ENCODE measurements around the gene MTMR4.
A peak's percentile ranks its signal among the peaks of the same experiment; 100 is the strongest.
"Not testable (repeated sequence)": the region's sequence is repeated elsewhere in the genome, so short reads cannot be mapped to it uniquely, and the experiment has no call there.

The MTMR4 gene

DNA sequence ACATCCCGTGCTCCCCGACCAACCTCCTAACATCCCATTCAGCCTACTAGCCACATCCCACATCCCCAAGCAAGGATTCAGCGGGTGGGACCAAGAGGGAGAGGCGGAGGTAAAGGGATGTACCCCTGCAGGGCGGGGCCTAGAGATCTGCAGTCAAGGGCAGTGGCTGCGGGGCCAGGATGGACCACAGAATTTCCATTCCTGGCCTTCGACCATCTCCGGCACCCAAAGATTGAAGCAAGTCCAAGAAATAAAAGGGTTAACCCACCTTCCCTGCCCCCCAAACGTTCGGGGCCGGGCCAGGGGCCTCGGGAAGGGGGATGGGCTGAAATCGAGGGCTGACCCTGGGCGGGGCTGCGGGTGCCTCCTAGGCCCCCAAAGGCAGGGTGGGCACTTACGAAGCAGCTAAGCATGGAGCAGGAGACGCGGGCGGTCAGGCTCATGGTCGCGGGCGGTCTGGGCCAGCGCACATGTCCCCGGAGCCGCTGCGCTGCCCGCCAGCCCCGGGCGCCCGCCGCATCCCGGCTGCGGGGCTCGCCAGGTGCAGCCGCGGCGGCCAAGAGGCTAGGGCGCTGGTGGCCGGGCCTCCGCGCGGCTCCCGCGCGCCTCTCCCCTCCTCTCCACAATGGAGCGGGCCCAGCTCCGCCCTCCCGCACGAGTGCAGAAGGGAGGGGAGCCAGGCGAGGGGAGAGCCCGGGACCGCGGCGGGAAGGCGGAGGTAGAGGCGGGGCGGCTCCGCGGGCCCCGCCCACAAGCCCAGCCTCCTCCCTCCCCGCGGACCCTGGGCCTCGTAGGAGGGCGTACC, at the start of gene MTMR4:
TSS of gene MTMR4 (minus strand) at position 674 of the 805 bp plus-strand sequence. CDS start at position 443, 231 bp downstream.
- peak; percentile 21 to 77 (median 58) for DNase-seq

DNA sequence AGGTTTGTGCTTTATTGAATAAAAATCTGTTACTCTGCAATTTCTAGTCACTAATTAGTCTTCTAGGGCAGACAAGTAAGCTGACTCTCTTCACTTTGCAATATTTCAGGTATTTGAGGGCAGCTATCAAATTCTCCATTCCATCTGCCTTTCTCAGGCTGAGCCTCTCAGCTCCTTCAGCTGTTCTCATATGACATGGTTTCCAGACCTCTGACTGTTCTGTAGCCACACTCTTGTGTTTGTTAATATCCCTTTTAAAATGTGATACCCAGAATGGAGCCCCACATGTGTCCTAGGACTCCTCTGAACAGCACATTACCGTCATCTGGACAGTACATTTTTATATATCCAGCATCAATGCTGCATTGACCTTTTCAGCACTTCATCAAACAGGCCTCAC, 46.1 kb upstream of the MTMR4 start:
- no peak for DNase-seq

DNA sequence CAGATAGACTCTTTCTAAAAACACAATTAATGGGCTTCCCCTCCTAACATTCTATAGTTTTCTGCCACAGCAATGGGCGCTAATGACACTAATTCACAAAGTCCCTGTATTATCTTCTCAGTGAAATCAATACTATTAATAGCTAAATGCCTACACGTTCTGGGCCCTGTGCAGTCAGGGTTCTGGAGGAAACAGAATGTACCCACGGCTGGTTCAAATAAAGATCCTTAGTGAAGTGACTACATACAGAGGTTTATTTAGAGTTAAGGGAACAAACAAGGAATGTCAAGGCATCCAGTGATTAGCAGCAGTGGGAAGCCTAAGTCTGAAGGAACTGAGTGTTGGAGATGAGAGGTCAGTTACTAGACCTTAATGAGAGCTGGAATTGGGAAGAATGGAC, 43.5 kb upstream of the MTMR4 start:
- no peak for DNase-seq

DNA sequence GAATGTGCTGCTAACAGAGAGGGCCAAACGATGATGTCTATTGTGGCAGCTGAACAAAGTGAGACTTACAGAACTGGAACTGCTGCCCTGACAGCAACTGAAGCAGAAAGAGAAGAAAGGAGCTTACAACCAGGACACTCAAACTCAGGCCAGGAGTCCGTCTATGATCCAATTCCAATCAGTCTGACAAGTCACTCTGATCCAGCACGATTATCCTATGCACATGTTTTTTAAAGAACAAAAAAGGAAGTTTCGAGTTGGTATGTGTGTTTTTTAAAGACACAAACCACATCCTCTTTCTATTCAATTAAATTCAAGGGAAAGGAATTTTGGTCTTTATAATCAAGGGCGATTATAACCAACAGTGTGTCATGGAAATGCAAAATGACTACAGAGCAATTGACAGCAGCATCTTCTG, 42.4 kb upstream of the MTMR4 start:
- no peak for DNase-seq

DNA sequence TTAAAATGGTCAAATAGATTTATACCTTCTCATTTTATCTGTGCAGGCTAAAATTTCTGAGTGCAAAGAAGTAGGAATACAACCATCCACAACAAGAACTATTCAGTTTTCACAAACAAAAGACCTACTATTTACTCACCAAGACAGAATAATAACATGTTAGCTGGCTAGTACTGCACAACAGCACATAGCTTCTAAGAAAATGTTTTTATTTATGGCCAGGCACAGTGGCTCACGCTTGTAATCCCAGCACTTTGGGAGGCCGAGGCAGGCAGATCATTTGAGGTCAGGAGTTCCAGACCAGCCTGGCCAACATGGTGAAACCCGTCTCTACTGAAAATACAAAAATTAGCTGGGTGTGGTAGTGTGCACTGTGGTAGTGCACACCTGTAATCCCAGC, 40.7 kb upstream of the MTMR4 start:
- not testable (repeated sequence) for DNase-seq

DNA sequence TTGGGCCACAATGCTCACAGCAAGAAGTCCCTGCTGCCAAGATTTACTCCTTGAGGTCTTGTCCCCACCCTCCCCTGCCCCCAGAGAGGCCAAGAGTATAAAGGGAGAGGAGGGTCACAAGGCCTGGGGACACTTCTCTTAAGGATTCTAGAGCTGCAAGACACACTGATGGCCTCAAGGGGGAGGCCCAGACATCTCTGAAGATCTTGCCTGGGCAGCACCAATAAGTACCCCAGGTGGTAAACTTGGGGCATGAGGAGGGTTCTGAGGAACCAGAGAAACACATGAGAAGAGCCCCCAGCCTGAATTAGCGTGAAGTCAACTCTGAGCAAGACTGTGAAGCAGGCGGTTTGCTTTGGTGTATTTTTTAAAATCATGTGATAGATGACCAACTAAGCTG, 26.8 kb upstream of the MTMR4 start:
- DNase-seq: no peak

DNA sequence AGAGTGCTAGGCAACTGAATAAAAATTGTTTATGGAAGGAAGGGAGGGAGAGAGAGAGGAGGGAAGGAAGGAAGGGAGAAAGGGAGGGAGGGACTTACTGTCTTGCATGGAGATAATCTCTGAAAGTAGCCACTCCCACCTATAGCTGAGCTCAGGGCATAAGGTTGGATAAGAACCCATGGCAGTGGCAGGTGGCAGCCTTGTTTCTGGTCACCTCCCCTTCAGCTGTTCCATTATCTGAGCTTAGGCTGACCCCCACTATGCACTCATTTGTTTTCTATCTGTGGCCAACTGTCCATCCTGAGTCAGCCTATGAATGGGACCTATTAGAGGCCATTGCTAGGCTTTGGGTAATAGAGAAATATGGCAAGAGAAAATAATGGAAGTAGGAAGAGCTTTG, 25.3 kb upstream of the MTMR4 start:
- no peak for DNase-seq

DNA sequence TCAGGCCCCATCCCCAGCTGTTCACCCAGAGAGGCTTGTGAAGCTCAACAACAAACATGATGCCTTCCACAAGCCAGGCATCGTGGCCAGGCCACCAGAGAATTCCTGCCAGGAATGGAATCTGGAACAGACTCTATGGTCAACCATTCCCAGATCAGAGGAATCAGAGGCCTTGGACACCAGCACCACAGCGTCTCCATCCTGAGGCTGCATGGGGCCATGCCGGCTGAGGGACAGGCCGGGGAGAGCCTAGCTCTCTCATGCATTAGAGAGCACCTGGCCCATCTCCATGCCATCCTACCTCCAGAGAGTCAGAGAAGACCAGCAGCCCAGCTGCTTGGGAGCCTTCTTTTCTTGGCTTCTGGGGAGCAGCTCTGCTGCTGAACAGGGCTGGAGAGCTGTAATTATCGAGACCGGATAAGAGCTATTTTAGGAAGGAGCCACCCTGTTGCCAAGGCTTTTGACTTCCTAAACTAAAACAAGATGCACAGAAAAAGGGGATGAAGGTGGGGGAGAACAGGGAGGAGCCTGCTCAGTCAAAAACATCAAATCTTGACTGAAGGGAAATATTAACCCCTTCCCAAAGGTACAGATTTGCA, 24.5 kb upstream of the MTMR4 start:
- no peak for DNase-seq

DNA sequence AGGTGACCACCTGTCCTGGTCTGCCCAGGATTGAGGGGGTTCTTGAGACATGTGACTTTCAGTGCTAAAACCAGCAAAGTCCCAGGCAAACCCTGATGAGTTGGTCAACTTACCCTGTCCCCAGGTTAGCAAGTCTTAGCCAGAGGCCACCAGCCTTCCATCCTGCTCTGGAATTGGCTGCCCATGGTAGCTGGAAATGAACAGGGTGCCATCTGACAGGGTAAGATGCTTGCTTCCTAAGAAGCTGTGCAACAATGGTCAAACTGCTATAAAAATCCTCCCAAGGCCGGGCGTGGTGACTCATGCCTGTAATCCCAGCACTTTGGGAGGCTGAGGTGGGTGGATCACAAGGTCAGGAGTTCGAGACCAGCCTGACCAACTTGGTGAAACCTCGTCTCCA, 22.8 kb upstream of the MTMR4 start:
- DNase-seq: no peak

DNA sequence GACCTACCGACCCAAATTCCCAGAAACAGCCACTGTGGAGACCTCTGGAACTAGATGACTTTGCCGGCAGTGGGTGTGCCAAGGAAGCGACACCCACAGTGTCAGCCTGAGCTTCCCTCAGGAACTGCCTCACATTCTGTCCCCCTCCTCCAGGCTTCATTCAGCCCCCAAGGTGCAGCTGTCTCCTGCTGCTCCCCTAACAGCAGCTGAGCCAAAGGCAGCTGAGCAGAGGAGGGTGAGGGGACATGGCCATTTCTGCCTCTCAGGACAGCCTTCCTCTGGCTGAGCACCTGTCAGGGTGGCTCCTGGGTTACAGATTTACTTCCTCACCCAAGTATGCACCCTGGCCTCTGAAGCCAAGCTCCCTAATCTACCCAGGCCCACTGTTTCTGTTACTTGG, 22.1 kb upstream of the MTMR4 start:
- no peak for DNase-seq

DNA sequence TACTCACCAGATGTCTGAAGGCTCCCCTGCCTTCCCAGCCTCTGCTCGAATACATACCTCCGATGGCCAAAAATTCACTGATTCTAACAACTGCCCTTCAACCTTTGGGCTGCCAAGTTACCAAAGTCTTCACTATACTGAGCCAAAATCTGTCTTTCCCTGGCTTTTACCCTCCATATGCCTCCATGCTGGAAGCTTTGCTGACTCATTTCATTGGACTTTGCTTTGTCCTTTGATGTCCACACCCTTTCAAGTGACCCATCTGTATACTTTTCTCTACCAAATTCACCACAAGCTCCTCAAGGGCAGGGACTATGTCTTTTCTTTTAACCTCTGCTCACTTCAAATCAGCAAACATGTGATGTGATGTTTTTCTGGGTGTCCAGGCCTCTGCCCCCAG, 21.0 kb upstream of the MTMR4 start:
- no peak for DNase-seq

DNA sequence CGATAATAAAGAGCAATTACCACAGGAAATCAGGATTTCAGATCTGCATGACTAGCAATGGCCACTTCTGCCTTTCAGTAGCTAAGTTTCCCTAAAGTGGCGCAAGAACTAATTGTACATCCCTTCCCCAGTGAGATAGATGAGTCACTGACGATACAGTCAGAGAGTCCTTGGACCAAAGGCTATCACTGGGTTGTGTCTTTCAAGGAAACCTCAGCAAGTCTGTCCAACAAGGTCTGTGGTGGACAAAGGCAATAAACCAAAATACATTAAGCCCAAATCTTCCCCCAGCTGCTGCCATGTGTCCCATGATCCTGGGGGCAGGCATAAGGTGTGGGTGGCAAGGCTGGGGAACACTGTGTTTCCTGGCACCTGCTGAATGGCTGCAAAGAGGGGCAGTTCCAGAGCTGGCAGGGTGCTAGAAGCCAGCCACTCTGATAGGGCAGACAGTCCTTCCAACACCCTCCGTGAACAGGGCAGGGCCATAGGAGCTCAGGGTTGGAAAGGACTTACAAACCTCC, 20.5 kb upstream of the MTMR4 start:
- no peak for DNase-seq

DNA sequence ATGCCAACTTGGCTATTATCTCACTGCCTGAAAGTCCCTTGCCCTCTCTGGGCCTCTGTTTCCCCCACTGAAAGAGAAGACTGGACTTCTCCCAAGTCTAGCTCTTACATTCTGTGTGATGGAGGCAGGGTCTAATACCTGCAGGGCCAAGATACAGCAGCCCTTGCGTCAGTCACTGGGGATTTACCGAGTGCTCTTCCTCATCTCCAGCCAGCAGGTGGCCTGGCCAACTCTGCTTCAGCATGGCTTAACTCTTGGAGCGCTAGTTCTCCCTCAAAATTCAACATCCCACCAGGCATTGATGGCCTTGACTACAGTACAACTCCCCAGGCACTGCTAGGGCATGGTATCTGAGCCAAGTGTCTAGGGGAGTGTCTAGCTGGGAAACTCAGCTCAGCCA, 19.9 kb upstream of the MTMR4 start:
- DNase-seq: no peak

DNA sequence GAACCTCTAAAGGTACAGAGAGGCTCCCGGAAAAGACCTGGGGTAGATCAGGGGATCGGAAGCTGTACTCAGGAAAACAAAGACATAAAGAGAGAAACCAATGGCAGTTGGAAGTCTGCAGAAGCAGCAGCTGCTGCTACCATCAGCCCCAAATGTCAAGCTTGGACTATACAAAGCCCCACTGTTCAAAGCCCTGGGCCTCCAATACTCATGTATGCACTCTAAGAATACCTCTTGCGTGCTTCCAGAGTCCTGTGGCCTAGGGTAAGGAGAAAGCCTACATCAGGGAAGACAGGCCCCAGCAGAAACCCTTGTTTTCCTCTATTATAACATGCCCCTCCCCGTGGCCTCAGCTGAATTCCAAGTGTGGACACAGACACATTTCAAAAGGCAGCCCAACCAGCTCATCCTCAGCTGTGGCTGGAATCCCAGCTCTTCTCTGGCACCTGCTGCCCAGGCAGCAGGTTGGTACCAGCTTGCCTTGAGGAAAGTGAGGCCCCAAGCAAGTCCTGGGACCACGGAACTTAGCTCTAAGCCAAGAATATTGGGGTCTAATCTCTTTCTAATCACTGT, 19.3 kb upstream of the MTMR4 start:
- DNase-seq: no peak

DNA sequence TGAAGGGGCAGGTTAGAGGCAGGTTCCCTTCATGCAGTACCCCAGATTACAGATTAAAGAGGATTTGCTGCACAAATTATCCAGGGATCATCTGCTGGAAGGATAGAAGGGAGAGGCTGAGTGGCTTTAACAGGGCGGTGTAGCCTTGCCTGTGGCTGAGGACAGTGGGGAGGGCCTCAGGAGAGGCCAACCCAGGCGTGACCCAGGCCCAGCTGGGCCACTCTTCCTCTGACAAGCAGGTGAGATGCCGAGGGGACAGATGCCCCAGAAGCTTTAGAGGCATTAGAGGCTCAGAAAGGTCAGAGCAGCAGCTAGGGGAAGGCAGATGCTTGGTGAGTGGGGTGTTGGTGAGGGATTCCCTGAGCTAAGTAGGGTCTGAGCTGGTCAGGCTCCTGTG, 18.1 kb upstream of the MTMR4 start:
- DNase-seq: no peak

DNA sequence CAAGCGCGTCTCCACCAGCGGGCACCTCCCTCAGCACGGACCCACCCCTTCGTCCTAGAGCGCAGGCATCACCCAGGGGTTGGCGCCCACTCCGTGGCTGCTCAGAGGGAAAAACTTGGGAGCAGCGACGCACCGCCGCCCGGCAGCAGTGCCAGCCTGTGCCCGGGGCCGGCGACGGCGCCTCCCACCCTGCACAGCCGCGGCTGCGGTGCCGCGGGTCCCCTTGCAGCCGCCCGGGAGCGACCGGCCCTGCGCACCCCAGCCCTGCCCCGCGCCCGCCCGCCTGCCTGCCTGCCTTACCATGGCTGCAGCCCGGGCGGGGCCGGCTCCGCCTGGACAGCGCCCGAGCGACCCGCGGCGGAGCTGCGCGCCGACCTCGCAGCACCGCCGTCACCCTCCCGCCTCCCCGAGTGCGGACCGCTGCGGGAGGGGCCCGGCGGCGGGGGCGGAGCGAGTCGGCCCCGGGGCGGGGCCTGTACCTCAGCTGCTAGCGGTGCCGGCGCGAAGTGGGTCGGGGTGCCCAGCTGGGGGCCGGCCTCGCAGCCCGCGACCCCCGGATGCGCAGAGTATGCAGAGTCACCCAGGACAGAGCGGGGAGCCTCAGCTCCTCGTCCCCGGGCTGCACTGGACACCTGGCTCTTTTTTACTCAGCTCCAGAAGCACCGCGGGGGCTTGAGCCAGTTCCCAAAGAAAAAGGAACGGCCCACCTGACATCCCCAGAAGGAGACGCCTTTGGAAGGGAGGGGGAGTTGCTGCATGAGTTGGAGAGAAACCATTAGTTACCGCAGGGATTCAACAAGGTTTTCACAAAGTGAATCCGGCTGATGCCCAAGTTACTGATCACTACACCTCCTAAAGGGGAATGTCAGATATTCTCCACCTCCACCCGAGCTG, 17.5 kb upstream of the MTMR4 start:
- DNase-seq: peak in 5 of 6 experiments; percentile 14 to 51 (median 47)

DNA sequence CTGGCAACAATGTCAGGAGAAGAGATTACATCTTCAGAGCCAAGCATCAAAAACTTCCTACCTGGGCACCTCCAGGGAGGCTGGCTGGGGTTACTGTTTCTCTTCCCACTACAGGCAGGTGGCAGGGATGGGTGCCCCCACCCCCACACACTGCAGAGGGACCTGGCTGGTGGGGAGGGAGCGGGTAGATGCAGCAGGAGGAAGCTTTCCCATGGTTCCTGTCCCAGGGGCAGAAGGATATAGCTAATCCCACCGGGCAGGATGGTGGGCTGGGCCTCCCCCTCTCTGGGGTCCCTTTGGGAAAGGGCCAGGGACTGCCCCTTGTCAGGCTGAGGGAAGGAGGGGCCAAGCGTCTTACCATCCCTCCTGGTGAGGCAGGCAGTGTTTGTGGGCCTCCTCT, 16.7 kb upstream of the MTMR4 start:
- no peak for DNase-seq

DNA sequence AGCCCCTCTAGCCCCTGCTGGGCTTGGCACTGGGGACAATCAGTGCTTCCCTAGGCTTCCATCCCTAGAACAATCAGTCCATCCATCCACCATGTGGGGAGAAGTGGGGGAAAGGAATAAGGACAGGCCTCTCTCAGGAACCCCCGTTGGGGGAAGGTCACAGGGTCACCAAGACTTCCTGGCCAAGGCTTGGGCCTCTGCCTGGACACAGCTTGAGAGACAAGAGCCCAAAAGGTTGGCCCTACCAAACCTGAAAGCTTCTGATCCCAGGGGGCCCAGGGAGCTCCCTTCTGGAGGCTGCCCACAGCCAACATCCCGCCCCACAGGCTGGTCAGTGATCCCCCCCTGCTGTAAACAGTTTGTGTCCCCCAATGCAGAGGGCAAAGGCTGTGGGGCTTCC, 16.2 kb upstream of the MTMR4 start:
- no peak for DNase-seq

DNA sequence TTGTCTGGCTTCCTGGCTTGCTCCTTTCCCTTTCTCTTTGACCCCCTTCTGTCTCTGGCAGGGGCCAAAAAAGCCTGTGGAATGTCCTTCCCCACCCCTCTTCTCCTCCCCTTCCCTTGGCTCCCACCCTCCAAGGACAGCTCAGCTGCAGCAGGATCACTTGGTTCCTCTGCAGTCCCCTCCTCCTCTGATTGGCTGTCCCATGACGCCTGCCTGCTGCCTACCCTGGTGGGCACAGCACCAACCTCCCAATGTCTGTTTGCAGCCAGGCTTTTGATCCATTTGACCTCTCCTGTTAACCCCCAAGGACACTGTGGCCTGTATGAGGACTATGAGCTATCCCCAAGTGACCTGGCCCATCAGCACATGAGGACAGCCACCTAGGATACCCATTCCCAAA, 14.8 kb upstream of the MTMR4 start:
- DNase-seq: no peak

DNA sequence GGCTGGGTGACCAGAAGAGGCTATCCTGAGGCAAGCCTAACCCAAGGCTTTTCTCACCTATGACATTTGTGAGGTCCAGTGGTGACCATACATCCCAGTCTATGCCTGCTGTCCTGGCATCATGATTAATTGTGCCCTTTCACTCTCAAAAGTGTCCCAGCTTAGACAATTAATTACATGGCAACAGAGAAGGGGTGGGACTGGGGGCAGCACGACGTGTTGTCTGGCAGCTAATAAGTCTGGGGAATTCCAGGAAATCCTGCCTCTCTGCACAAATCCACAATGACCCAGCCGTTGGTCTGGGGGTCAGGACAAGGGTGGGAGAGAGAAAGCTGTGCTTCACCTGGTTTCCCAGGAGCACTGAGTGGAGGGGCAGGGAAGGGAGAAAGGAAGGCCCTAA, 14.0 kb upstream of the MTMR4 start:
- no peak for DNase-seq

DNA sequence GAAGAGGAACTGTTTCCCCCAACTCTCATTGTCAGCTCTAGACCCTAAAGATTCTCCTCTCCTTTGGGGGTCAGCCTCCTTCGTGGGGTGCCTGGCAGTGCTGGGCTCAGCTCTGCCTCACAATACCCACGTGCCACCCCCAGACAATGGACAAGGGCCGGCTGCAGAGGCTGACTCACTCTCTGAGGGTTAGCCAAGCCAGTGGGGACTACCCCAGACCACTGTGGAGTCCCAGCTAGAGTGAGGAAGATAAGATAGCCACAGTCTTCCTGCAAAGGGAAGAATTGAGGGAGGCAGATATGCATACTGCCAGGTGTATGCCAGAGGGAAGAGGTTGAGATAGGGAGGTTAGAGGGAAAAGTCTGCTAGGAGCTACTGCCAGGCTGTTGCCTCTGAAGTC, 13.5 kb upstream of the MTMR4 start:
- no peak for DNase-seq

DNA sequence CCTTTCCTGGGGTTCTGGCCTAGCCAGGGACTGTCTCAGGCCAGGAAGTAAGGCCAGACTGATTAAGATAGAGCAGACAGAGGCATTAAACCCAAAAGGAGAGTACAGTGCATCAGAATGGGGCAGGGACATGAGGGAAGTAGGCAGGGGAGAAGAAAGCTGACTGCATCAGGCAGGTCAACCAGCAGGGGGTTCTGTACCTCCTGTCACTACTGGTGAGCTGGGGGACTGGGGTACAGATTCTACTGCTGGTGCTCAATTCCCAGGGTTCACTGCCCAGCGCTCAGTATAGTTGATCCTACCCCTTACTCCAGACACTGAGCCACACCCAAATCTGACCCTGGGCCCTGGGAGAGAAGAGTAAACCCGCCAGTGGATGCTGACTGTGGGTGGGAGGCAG, 12.9 kb upstream of the MTMR4 start:
- DNase-seq: no peak

DNA sequence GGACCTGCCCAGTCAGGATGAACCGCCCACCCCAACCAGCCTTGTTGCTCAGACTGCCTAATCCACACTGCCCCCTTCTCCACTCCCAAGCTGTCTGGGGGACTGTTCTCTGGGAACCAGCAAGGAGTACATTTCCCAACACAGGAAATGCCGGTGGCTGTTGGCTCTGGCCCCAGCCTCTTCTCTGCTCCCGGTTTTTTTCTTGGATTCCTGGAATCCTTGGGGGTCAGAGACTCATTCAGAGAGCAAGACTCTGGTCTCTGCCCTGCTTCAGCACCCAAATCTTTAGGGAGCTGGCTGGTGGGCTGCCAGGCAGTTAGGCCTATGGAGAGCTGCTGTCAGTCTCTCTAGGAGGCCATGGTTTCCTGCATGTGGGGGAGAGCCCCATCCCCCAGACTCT, 10.8 kb upstream of the MTMR4 start:
- DNase-seq: no peak
